Bronchial epithelial cell (primary cell): ENCODE data around the gene ERCC4. TPM values are rescaled to one million over a fixed set of nuclear protein-coding genes. Genes with fewer than 3 reads are reported as not detected.

Experiments used
- DNase-seq: peaks from one replicate; pipeline ENCODE4 v3.0.0-alpha.2; 2010; ENCODE audit warnings: low read depth
- FAIRE-seq: peaks from 2 replicates; lab custom pipeline; 2011; peaks lifted over from hg19 to GRCh38; lab: Jason Lieb, UNC
- H3K27me3 ChIP-seq: 2 replicates; pipeline ENCODE4 v1.5.1; 2011; ENCODE audit warnings: low read length; ENCODE audit not compliant: control insufficient read depth, insufficient read depth
- H3K36me3 ChIP-seq: 2 replicates; pipeline ENCODE4 v1.5.1; 2011; ENCODE audit warnings: low read length; ENCODE audit not compliant: control insufficient read depth, insufficient read depth
- H3K4me3 ChIP-seq: 2 replicates; pipeline ENCODE4 v1.5.1; 2011; ENCODE audit warnings: mild to moderate bottlenecking, low read depth, low read length, control low read depth
- total RNA-seq: library from RNA; depleted of rRNA; stranded (reverse); fragments of >200 nt; gene quantifications from 2 replicates; pipeline ENCODE4 v1.2.1, GENCODE V29; 2014
- TF ChIP-seq, protein P1 (sequence below): IDR thresholded peaks from 2 replicates; pipeline ENCODE4 v1.5.1; 2011; ENCODE audit warnings: mild to moderate bottlenecking, moderate library complexity, low read length, control low read depth, inconsistent platforms; ENCODE audit not compliant: insufficient read depth, severe bottlenecking

The ERCC4 gene
- total RNA-seq, 1 donor from 2014 or later, result 3.9 TPM

DNA sequence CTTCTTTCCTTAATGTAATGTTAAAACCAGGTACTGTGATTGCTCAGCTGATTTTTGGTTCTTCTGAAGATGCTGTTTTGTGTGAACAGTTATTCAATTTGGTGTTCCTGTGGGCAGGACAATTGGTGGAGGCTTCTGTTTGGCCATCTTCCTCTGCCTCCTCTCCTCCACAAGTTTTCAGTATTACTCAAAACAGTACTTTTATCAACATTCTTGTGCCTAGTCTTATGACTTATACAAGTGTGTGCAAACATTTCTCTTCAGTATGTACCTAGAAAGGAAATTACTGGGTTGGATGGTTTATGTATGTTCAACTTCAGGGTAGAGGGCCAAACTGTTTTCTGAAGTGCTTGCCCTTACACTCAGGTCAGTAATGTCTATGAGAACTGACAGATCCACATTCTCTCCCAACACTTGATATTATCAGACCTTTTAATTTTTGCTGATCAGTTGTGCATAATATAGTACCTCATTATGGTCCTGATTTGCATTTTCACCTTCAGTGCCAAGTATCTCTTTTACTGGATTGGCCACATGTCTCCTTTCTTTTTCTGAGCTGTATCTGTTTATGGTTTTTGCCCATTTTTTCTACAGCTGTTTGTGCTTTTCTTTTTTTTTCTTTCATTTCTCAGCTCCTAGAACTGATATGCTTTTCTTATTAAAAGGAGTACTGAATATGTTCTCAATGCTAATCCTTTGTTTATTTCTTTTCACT, 50.9 kb downstream of the ERCC4 start:
- TF ChIP-seq, protein P1, sequence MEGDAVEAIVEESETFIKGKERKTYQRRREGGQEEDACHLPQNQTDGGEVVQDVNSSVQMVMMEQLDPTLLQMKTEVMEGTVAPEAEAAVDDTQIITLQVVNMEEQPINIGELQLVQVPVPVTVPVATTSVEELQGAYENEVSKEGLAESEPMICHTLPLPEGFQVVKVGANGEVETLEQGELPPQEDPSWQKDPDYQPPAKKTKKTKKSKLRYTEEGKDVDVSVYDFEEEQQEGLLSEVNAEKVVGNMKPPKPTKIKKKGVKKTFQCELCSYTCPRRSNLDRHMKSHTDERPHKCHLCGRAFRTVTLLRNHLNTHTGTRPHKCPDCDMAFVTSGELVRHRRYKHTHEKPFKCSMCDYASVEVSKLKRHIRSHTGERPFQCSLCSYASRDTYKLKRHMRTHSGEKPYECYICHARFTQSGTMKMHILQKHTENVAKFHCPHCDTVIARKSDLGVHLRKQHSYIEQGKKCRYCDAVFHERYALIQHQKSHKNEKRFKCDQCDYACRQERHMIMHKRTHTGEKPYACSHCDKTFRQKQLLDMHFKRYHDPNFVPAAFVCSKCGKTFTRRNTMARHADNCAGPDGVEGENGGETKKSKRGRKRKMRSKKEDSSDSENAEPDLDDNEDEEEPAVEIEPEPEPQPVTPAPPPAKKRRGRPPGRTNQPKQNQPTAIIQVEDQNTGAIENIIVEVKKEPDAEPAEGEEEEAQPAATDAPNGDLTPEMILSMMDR, result no peak
- no peaks in the 10 kb centered on the region for H3K36me3 ChIP-seq
- no peak for DNase-seq
- H3K27me3 ChIP-seq, result no peaks in the 10 kb centered on the region
- FAIRE-seq, result no peak
- no peak overlapping the region for H3K4me3 ChIP-seq

DNA sequence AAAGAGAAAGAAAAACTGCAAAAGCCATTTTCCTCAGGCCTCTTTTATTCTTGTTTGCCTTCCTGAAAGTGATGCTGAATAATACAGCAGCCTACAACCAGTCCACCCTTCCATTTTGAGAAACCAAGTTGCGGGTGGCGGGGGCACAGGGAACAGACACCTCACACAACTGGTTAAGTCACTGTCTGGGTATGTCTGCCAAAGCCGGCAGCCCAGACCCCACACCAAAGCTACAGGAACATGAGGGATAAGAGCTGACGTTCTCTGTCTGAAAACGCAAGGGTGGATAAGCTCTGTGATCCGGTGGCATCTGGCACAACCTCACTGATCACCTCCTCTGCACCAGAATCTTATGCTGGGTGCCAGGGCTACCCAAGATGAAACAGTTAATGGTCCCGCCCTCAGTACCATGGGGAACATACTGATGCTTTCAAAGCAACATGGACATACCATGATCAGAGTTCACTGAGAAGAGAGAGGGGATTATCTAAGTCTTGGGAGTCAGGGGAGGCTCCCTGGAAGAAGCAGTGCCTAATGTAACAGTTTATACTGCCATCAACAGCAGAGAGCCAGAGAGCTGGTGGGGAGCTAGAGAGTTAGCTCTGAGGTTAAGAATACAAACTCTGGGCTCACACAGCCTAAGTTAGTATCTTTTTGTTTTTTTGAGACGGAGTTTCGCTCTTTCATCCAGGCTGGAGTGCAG, 53.5 kb downstream of the ERCC4 start:
- DNase-seq (no peak), FAIRE-seq (no peak)
- TF ChIP-seq, protein P1, result no peak
- Histone ChIP-seq H3K36me3 (no peaks in the 10 kb centered on the region), H3K27me3 (no peaks in the 10 kb centered on the region), H3K4me3 (no peak overlapping the region)

DNA sequence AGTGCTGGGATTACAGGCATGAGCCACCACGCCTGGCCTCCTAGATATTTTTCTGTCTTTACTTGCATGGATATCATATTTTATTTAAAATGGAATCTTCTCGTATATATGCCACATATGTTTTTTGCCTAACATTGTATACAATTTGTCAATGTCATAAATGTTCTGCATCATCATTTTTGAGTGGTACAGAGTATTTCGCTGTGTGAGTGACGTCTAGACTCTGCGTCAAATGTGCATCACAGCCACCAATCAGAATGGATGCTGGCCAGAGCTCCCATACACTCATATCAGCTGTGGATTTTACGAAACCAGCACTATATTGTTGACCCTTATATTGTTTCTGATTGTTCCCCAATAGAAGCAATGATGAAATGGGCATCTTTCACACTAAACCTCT, 57.2 kb downstream of the ERCC4 start:
- H3K27me3 ChIP-seq, result no peaks in the 10 kb centered on the region
- DNase-seq, result no peak
- H3K4me3 ChIP-seq, result no peak overlapping the region
- no peaks in the 10 kb centered on the region for H3K36me3 ChIP-seq
- FAIRE-seq, result no peak
- TF ChIP-seq, protein P1, result no peak

DNA sequence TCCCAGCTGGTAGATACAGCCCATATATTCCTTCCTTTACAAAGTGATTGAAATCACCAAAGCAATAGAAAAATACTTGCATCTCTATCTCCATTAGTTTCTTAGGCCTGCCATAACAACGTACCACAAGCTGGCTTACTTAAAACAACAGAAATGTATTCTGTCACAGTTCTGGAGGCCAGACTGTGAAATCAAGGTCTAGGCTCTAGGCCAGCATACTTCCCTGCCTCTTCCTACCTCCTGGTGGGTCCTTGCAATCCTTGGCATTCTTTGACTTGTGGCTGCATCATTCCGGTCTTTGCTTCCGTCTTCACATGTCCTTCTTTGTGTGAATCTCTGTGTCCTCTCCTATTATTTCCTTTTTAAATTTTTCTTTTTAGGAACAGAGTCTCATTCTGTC, 62.5 kb downstream of the ERCC4 start:
- DNase-seq (no peak), FAIRE-seq (no peak)
- H3K4me3 ChIP-seq, result no peak overlapping the region
- H3K36me3 ChIP-seq, result no peaks in the 10 kb centered on the region
- TF ChIP-seq, protein P1, result no peak
- no peaks in the 10 kb centered on the region for H3K27me3 ChIP-seq

DNA sequence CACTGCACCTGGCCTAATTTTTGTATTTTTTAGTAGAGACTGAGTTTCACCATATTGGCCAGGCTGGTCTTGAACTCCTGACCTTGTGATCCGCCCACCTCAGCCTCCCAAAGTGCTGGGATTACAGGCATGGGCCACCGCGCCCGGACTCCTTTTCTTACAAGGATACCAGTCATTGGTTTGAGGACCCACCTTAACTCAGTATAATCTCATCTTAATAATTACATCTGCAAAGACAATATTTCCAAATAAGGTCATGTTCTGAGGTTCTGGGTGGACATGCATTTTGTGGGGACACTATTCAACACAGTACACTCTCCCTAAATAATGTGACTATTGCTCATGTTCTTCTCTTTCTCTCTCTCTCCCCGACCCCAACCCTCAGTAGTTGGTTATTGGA, 63.7 kb downstream of the ERCC4 start:
- H3K4me3 ChIP-seq, result no peak overlapping the region
- no peak for FAIRE-seq
- no peaks in the 10 kb centered on the region for H3K27me3 ChIP-seq
- TF ChIP-seq, protein P1, result no peak
- H3K36me3 ChIP-seq, result no peaks in the 10 kb centered on the region
- no peak for DNase-seq

DNA sequence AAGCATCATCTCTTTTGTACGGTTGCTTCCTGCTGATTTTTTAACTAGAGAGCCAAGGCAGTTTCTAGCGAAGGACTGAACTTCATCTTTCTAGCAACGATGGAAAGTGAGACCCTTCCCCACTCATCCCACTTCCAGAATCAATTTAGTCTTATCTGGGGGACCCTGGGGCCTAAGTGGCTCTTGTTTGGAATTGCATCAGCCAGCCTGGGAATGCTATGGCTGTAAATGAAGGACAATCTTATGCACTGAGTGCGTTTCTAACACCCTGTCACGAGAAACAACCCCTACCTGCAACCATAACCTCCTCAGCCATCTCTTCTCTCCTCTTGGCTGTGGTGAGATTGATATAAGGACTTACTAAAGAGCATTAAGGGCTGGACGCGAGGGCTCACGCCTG, 64.8 kb downstream of the ERCC4 start:
- H3K27me3 ChIP-seq, result no peaks in the 10 kb centered on the region
- no peak for FAIRE-seq
- TF ChIP-seq, protein P1, result no peak
- DNase-seq, result no peak
- H3K36me3 ChIP-seq, result no peaks in the 10 kb centered on the region
- no peak overlapping the region for H3K4me3 ChIP-seq
